Raji (cell line): ENCODE data around the gene ESPN.

Experiments
- POLR2A ChIP-seq: IDR thresholded peaks from 2 replicates; pipeline ENCODE4 v1.6.1; 2011; ENCODE audit warnings: low read depth, low read length, control low read depth; ENCODE audit not compliant: insufficient read depth

Gene ESPN

GRCh38 chr1:6420454-6421042, 4.0 kb upstream of the ESPN start:
- no peak for TF ChIP-seq POLR2A

- no peak for TF ChIP-seq POLR2A
These were observed 3.3 kb upstream of the ESPN start for GRCh38 chr1:6421266-6421665.

- no peak for TF ChIP-seq POLR2A
These were observed 1.1 kb upstream of the ESPN start for GRCh38 chr1:6423321-6423999.

GRCh38 chr1:6424000-6424565, 493 bp upstream of the ESPN start:
- no peak for TF ChIP-seq POLR2A

- no peak for TF ChIP-seq POLR2A
These were observed 1.1 kb downstream of the ESPN start for GRCh38 chr1:6425658-6426057.

- no peak for TF ChIP-seq POLR2A
These were observed 1.8 kb downstream of the ESPN start for GRCh38 chr1:6426277-6426971.

- no peak for TF ChIP-seq POLR2A
These were observed 2.4 kb downstream of the ESPN start for GRCh38 chr1:6426972-6427350.

GRCh38 chr1:6427441-6428390, 3.1 kb downstream of the ESPN start:
- no peak for TF ChIP-seq POLR2A

- no peak for TF ChIP-seq POLR2A
These were observed 9.6 kb downstream of the ESPN start for GRCh38 chr1:6434186-6434585.

GRCh38 chr1:6435129-6435528, 10.6 kb downstream of the ESPN start:
- no peak for TF ChIP-seq POLR2A

GRCh38 chr1:6435547-6435946, 11.0 kb downstream of the ESPN start:
- no peak for TF ChIP-seq POLR2A

- no peak for TF ChIP-seq POLR2A
These were observed 13.5 kb downstream of the ESPN start for GRCh38 chr1:6438047-6438525.

GRCh38 chr1:6440198-6441126, 15.9 kb downstream of the ESPN start:
- TF ChIP-seq POLR2A = no peak

- TF ChIP-seq POLR2A = no peak
These were observed 17.0 kb downstream of the ESPN start for GRCh38 chr1:6441586-6441985.
